HTR-8/SVneo (cell line): Measurements from ENCODE around the gene CABLES2.
A peak's percentile ranks its signal among the peaks of the same experiment; 100 is the strongest.

Experiments used
- DNase-seq: peaks from one replicate; pipeline ENCODE4 v3.0.0; 2011; ENCODE audit warnings: low spot score, mixed read lengths; ENCODE audit not compliant: insufficient read length
- FAIRE-seq: peaks from 2 replicates; lab custom pipeline; 2011; peaks lifted over from hg19 to GRCh38; lab: Jason Lieb, UNC

CABLES2 gene

DNA sequence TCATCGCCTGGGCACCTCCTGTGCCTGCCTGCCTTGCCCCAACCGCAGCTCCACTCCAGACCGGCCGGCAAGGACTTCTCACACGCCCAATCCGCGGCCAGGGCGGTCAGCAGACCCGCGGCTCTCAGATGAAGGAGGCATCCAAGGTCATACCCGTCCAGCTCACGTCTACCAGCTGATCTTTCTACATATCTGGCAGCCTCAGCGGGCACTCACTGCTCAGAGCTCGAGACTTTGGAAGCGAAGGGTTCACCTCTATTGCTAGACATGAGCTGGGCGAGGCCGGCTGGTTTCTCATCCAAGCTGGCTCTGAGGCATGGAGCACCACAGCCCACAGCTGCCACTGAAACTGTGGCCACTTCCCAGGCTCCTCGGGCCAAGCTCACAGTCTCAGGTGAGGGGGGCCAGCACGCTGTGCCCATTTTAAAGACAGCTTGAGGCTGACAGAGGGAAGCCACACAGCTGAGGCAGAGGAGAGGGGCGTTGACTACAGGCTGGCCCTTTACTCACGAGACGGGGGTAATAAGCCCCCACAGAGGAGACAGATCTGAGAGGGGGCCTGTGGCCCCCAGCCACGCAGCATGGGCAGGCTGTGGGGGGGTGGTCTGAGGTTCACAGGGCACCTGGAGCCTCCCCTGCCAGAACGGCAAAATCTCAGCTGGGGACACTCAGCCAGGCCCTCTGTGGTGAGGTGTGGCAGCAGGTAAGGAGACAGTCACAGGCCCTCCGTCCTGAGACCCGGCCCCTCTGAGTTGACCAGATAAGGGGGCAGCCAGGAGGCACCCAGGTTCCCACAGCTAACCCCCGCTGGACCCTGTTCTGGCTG, 42.0 kb downstream of the CABLES2 start:
- FAIRE-seq = peak; percentile 60
- DNase-seq = no peak

DNA sequence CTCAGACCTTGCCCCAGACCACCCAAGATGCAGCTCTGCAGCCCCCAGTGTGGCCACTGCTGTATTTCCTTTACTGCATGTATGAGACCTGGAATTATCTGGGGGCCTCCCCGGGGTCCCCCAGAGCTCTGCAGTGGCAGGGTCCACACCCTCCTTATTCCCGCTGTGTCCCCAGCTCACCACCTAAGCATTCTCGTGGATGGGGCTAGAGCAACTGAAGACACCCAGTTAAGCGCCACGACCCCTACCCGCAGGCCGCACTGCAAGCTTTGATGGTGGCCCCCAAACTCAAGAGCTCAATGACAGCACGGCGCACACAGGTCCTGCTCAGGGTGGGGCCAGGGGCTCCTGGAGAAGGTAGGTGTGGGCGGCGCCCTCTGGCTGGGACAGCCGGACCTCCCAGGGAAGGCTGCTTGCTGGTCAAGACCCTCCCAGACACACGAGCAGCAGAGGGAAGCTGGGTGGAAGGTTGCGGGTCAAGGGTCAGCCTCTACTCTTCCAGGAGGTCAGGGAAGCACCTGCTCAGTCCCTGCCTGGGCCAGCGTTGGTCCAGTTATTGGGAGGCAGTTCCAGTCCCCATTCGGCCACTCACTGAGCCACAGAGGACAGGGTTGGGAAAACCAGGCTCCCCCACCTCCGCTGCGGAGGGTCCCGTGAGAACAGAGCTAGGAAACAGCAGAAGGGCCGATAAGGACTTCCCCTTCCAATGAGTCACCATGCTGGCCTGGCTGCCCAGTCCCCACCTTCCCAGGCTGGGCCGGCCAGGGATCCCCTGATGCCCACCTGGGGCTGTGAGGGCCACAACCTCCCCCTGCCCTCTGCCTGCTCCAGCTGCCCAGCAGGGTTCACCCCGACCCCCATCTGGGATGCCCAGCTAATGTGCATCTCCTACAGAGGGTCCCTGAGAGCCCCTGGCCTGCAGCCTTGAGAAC, 42.9 kb downstream of the CABLES2 start:
- DNase-seq (no peak), FAIRE-seq (peak; percentile 94)

DNA sequence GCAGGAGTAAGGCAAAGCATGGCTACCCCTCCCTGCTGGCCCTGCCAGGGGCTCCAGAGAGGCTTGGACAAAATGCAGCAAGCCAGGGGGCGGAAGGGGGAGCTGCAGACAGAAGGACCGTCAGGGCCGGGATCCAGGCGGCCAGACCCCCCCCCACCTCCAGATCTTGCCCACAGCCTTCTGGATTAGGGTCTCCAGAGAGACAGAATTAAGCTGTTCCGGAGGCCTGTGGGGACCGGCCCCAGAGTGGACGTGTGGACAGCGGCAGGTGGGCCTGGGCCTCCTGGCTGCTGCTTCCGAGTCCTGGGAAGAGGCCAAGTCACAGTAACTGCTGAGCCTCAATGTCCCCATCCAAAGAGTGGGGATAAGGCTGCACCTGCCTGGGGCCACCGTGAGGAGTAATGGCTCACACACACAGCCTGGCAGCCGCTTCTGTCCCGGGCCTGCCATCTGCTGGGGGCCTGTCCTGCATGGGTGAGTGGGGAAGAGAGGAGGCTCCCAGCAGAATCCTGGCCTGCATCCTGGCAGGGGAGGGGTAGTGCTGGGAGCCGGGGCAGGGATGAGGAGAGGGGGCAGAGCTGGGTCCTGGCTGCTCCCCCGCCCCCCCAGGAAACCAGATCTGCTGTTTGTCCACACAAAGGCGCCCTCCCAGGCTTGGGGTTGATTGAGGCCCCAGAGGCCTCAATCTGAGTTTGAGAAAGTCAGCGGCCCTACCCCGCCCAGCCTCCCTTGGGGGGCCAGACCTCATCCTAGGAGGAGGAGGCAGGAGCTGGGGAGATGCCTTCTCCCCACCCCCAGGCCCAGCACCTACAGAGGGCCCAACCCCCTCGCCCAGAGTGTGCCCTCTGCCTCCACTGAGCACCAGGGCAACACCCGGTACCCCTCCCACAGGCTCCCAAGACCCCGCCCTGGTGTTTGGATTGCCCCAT, 43.8 kb downstream of the CABLES2 start:
- FAIRE-seq = peak; percentile 81
- DNase-seq = no peak

DNA sequence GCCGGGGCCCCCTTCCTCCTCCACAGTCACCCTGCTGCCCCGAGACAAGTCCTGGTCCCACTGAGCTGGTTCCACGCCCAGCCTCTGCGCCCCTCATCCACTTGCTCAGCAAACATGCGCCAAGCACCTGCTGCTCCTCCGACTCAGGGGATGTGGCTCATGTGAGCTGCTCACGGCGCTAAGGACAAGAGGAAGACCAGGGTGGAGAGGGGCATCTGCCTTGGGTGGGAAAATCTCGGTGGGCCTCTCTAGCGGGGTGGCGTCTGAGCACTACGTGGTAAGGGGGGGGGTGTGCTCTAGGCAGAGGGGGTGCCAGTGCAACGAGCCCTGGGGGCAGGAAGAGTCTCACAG, 44.5 kb downstream of the CABLES2 start:
- DNase-seq = no peak
- FAIRE-seq = peak; percentile 89

DNA sequence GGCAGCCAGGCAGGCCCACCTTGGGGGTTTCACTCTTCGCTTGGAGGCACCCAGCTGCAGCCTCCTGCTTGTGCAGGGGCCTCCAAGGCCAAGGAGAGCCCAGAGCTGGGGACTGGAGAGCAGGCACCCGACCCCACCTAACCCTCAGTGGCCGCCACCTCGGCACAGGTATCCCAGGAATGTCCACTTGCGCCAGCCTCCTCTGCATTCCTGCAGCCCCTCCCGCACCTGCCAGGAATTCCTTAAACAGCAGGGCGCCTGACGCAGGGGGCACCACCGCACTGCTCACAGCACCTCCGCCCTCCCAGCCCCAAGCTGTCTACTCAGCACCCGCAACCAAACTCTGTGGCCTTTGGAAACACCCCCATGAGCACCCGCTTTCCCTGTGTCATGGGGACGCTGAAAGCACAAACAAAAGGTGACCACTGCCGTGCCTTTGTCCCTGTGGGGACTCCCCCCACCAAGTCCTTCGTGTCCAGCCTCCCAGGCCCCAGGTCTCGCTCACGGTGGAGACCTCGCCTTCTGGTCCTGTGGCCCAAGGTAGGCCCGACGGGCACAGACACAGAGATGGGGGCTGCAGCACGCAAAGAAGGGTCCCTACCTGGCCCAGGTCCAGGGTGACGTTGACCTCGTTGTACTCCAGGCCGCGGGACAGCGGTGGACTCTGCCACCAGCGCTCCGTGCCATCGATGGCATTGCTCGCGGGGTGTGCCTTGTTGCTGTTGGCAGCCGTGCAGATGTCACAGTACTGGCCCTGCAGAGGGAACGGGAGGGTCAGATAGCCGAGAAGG, 45.1 kb downstream of the CABLES2 start:
- no peak for DNase-seq
- FAIRE-seq = no peak

DNA sequence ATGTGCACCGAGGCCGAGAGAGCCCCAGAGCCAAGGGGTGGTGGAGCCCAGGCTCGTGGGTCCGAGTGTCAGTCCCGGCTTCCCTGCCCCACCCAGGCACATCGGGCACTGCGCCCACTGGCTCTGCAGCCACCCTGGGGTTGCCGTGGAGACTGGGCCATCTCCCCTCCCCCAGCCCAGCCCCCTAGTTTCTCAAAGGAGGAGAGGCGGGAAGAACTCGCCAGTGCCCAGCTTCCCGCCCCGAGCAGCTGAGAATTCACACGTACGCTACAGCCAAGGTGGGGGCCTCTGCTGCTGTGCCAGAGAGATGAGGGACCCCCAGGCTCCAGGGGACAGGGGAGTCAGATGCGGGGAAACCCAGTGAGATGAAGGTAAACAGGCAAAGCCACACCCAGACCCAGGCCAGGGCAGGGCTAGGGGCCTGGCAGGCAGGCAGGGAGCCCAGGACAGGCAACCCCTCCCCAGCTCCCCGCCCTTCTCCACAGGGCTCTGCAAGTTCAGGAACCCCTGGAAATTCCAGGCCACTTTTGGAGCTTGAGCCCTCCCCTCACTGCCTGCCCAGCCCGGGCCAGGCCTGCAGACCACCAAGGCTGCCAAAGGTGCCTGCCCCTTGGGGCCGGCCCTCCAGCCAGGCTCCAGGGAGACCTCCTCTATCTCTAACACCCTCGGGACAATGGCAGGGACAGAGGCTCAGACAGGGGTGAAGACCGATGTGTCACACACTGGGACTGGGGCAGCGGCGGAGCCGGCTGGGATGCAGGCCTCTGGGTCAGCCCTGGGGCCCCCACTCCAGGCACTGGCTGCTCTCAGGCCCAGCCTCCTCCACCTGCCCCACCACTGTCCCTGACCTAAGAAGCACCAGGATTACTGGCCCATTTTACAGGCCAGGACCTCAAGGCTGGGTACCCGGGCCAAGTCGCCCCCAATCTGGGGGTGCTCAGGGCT, 46.0 kb downstream of the CABLES2 start:
- DNase-seq (no peak), FAIRE-seq (peak; percentile 81)

DNA sequence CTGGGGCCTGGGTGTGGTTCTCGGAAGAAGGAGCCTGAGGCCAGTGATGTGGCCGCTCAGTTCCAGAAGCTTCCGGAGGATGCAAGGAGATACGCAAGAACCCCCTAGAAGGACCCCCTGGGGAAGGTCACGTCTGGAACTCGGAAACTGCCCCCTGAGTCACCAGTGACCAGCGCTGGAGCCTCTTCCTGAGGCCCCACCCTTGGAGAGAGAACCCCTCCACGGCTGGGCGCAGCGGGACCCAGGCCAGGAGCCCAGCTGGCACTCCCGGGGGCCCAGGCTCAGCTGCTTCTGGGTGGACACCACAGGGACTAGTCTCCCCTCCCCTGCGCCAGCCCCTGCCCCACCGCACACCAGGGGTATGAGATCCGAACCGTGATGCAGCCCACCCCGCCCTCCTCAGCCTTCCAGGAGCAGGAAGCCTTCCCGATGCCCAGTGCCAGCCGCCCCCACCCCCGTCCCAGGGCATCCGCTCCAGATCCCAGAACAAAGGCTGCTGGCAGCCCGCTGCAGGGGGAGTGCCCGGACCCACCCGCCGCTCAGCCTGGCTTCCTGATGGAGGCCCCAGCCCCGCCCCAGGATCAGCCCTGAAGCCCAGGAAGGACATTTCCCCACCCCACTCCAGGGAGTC, 47.5 kb downstream of the CABLES2 start:
- FAIRE-seq (no peak), DNase-seq (peak; percentile 87)

DNA sequence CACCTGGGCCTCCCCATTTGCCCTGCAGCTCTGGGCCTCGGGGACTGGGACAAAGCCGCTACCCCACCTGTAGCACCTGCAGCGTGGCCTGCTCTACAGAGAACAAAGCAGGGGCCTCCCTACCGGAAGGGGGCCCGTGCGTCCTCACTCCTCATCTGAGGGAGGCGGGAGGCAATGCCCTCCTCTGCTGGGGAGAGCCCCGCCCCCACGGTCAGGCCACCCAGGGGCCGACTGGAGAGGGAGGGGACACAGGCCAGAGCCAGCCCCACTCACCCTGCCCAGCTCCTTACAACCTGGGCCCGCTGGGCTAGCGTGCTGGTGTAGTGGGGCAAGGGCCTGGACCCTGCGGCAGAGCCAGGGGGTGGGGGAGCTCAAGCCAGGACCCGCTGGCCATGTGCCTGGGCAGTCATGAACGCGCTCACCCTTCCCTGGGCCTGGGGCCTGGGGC, 48.0 kb downstream of the CABLES2 start:
- DNase-seq (no peak), FAIRE-seq (no peak)

DNA sequence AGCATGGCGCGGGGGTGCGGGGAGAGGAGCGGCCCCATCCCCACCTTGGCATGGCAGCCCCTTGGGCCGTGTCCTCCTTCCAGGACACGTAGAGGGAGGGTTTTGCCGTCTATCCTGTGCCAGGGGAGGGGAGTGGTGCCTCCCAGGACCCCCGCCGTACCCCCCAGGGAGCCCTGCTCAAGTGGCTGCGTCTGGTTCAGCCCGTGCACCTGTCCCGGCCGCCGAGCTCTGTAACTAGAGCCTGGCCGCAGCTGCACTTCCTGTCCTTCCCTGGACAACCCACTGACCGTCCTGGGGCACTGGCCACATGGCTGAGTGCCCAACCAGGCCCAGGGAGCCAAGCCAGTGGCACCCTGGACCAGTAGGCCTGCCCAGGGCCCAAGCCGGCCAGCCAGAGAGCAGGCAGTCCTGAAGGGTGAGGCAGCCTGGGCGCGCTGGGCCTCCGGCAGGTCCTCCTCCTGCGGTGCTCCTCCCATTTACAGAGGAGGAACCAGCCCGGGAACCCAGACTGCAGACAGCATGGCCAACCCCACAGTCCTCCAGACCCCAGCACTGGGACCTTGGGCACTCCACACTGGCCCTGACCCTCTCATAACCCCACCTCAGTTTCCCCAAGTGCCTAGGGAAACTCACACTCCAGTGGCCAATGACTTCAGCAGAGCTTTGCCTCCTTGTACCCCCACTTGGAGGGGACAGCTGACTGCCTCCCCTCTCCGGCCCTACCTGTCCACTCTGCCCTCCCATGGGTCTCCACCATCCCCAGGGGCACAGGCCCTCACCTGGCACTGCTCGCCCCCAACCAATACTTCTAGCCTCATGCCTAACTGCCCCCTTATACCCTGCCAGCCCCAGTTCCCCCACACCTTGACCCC, 48.7 kb downstream of the CABLES2 start:
- DNase-seq (no peak), FAIRE-seq (no peak)

DNA sequence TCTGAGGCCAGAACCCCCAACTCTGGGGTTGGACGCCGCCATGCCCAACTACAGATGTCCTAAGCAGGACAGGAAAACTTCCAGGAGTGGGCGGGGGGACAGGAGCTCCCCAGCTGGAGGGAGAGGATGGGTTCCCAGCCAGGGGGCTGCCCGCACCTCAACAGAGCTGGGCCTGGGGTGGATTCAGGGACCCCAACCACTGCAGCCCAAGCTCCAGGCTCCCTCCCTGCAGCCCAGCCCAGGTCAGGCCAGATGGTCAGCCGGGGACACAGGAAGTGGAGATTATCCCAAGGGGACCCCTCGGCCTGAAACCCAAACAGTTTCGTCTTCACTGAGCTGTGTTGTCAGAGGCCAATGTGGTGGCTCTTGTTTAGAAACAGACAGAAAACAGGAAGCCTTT, 49.4 kb downstream of the CABLES2 start:
- DNase-seq = no peak
- no peak for FAIRE-seq

DNA sequence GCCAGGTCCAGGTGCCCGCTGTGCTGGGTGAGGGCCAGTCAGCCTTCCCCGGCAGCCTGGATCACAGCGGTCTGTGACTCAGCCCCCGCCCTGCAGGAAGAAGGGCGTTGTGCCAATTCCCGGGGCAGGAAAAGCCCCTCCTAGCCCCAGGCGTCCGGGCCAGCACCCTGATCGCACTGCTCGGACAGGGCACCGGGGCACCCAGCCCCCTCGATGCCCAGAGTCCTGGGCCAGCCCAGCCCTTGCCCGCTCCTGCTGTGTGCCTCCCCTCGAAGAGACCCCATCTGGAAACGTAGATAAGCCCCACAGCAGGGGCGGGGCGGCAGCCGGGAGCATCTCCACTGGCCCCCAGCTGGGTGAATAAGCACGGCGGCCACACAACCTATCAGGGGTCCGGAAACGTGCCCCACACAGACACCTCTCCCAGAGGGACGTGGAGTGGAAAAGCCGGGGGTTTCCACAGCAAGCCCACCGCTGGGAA, 49.9 kb downstream of the CABLES2 start:
- peak; percentile 99 for FAIRE-seq
- DNase-seq = peak; percentile 97

DNA sequence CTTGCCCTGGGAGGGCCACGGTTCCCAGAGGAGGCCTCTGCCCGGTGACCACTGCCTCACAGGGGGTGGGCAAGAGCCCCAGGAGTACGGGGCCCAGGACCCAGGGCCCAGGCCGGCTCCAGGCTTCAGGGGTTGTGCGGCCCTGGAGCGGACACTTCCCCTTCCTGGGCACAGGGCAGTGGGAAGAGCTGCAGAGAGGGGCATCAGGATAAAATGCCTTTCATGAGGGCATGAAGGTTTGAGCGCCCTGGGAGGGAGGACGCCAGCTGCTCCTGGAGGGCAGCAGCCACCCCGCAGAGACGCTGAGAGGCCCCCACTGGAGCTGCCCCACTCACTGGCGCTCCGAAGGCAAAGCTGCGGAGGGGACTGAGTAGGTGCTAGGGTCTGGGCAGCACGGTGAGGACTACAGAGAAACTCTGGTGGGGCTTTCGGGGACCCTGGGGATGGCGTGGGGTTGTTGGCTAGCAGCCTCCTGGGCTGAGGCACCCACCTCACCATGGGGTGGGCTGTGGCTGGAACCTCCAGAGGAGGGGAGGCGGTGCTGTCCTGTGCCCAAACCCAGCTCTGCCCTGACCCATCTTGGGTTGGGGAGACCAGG, 50.4 kb downstream of the CABLES2 start:
- DNase-seq = no peak
- peak; percentile 62 for FAIRE-seq

DNA sequence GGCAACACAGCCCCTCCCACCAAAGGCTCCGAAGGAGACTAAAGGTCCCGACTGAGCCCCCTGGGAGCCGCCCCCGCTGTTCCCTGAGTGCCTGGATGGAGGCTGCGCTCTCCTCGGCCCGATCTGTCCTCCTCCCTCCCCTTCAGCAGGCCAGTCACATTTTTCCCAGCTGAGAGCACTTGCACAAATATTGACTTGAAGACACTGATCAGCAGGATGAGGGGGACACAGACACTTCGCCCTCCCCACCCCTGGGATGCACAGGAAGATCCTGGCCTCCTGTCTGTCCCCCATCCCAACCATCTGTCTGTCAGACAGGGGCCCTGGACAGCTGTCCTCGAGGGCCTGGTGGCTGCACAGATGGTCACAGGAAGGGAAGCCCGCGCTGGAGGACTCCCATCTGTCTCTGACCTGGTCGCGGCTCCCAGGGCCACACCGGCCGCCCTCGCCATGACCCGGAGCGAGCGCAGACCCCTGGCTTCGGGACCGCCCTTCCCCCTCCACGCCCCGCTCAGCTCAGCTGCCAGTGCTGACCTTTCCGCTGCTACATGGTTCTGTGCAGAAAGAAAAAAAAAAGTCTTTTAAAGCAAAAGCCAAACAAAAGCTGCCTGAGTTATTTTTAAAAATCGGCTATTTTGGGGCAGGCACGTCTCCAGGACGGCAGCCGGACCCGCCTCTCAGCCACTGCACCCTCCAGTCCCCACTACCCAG, 51.1 kb downstream of the CABLES2 start:
- FAIRE-seq (peak; percentile 95), DNase-seq (no peak)

DNA sequence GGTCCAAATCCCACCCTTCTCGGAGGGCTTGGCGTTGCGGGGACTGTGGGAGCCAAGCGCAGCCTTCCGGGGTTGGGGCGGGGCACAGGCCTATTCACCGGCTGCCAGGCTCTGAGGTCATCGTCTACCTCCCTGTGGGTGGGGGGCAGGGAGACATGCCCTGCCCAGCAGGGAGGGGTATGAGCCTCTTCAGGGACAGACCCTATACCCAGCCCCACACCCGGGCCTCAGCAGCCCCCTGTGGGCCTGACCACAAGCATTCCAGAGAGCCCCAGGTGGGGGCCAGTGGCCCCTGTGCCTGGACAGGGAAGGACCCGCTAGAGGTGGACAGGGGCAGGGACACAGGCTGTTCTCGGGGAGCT, 51.6 kb downstream of the CABLES2 start:
- DNase-seq (no peak), FAIRE-seq (peak; percentile 93)

DNA sequence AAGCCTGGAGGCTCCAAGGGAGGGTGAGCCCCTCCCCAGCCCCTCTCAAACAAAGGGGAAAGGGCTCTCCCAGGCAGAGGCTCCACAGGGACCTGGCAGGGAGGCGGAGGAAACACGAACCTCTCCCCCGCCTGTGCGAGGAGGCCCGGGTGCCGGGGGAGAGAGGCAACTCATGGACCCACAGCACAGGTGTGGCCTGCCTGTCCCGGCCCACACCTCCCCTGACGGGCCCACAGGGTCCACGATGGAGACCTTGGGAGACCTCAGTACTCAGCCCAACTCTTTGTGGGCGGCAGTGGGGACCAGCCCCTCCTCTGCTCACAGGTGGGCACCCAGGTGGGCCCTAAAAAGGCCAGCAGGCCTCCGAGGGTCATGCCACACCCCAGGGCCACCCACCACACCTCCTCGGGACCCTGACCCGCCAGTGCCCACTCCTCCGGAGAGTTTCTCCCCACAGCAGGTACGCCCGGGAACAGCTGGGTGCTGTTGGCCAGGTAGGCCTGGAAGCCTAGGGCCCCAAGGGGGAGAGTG, 52.2 kb downstream of the CABLES2 start:
- no peak for DNase-seq
- FAIRE-seq = no peak
